Measurements from ENCODE around the gene AIF1L.

- TF ChIP-seq EZH2 (IDR thresholded peaks at IDR 0.05; ENCODE audit: borderline replicate concordance, low read depth, low read length, poor library complexity, severe bottlenecking), result no peak
- TF ChIP-seq CTCF (conservative IDR thresholded peaks at IDR 0.05; ENCODE audit: low read depth, low read length), result no peak
Observed at GRCh38 chr9:131099102-131099606, 2.8 kb downstream of the AIF1L start.

Measured in A673 (cell line).